Measurements from ENCODE around the gene RNF39.

The RNF39 gene

GRCh38 chr6:30092852-30093543 is 17.4 kb upstream of the RNF39 start:
- no peak overlapping the region for H3K9ac ChIP-seq (ENCODE audit: low read length)
- H3K36me3 ChIP-seq (ENCODE audit: control insufficient read depth, insufficient read depth, low read length, severe bottlenecking): no peaks in the 10 kb centered on the region
- H3K4me3 ChIP-seq (ENCODE audit: low read length): no peak overlapping the region
- peaks cover 11% of the 10 kb centered on the region for H3K27me3 ChIP-seq (replicated peaks; ENCODE audit: control insufficient read depth, insufficient read depth, low read length)
- no peaks in the 10 kb centered on the region for H3K9me3 ChIP-seq (ENCODE audit: control insufficient read depth, low read length)
- DNase-seq (ENCODE audit: low read depth): no peak
- peaks cover 35% of the 10 kb centered on the region for H3K4me1 ChIP-seq (ENCODE audit: control insufficient read depth, insufficient read depth, low read length)

GRCh38 chr6:30091577-30092381 is 16.2 kb upstream of the RNF39 start:
- H3K4me1 ChIP-seq (ENCODE audit: control insufficient read depth, insufficient read depth, low read length): peaks cover 35% of the 10 kb centered on the region
- peaks cover 12% of the 10 kb centered on the region for H3K27me3 ChIP-seq (replicated peaks; ENCODE audit: control insufficient read depth, insufficient read depth, low read length)
- peak overlapping the region; percentile 36 for H3K9ac ChIP-seq (ENCODE audit: low read length)
- H3K36me3 ChIP-seq (ENCODE audit: control insufficient read depth, insufficient read depth, low read length, severe bottlenecking): no peaks in the 10 kb centered on the region
- no peak overlapping the region for H3K4me3 ChIP-seq (ENCODE audit: low read length)
- peak; percentile 69 for DNase-seq (ENCODE audit: low read depth)
- H3K9me3 ChIP-seq (ENCODE audit: control insufficient read depth, low read length): no peaks in the 10 kb centered on the region

- Histone ChIP-seq H3K36me3 (ENCODE audit: control insufficient read depth, insufficient read depth, low read length, severe bottlenecking) (no peaks in the 10 kb centered on the region), H3K4me1 (ENCODE audit: control insufficient read depth, insufficient read depth, low read length) (peaks cover 18% of the 10 kb centered on the region), H3K9me3 (ENCODE audit: control insufficient read depth, low read length) (no peaks in the 10 kb centered on the region), H3K4me3 (ENCODE audit: low read length) (no peak overlapping the region), H3K27me3 (replicated peaks; ENCODE audit: control insufficient read depth, insufficient read depth, low read length) (peaks cover 12% of the 10 kb centered on the region), H3K9ac (ENCODE audit: low read length) (no peak overlapping the region)
- DNase-seq (ENCODE audit: low read depth): no peak
These were observed 12.3 kb upstream of the RNF39 start for GRCh38 chr6:30087876-30088275.

- peaks cover 67% of the 10 kb centered on the region for H3K27me3 ChIP-seq (replicated peaks; ENCODE audit: control insufficient read depth, insufficient read depth, low read length)
These were observed 1.6 kb upstream of the RNF39 start for GRCh38 chr6:30077218-30077617.

GRCh38 chr6:30075790-30076732 is 492 bp upstream of the RNF39 start:
- H3K4me1 ChIP-seq (ENCODE audit: control insufficient read depth, insufficient read depth, low read length): peaks cover 18% of the 10 kb centered on the region
- peaks cover 3% of the 10 kb centered on the region for H3K9me3 ChIP-seq (ENCODE audit: control insufficient read depth, low read length)
- peaks cover 75% of the 10 kb centered on the region for H3K27me3 ChIP-seq (replicated peaks; ENCODE audit: control insufficient read depth, insufficient read depth, low read length)
- H3K36me3 ChIP-seq (ENCODE audit: control insufficient read depth, insufficient read depth, low read length, severe bottlenecking): no peaks in the 10 kb centered on the region
- H3K9ac ChIP-seq (ENCODE audit: low read length): no peak overlapping the region
- DNase-seq (ENCODE audit: low read depth): peak; percentile 41
- peak overlapping the region; percentile 25 for H3K4me3 ChIP-seq (ENCODE audit: low read length)

More at GRCh38 chr6:30077218-30077617, 1.6 kb upstream of the RNF39 start:
- Histone ChIP-seq H3K4me3 (ENCODE audit: low read length) (no peak overlapping the region), H3K9ac (ENCODE audit: low read length) (no peak overlapping the region), H3K4me1 (ENCODE audit: control insufficient read depth, insufficient read depth, low read length) (peaks cover 15% of the 10 kb centered on the region), H3K9me3 (ENCODE audit: control insufficient read depth, low read length) (peaks cover 2% of the 10 kb centered on the region), H3K36me3 (ENCODE audit: control insufficient read depth, insufficient read depth, low read length, severe bottlenecking) (no peaks in the 10 kb centered on the region)
- no peak for DNase-seq (ENCODE audit: low read depth)

GRCh38 chr6:30074331-30075093 is 1.1 kb downstream of the RNF39 start:
- peak; percentile 40 for DNase-seq (ENCODE audit: low read depth)
- H3K36me3 ChIP-seq (ENCODE audit: control insufficient read depth, insufficient read depth, low read length, severe bottlenecking): peaks cover 6% of the 10 kb centered on the region
- peaks cover 3% of the 10 kb centered on the region for H3K9me3 ChIP-seq (ENCODE audit: control insufficient read depth, low read length)
- H3K4me3 ChIP-seq (ENCODE audit: low read length): no peak overlapping the region
- peaks cover 20% of the 10 kb centered on the region for H3K4me1 ChIP-seq (ENCODE audit: control insufficient read depth, insufficient read depth, low read length)
- no peak overlapping the region for H3K9ac ChIP-seq (ENCODE audit: low read length)
- peaks cover 67% of the 10 kb centered on the region for H3K27me3 ChIP-seq (replicated peaks; ENCODE audit: control insufficient read depth, insufficient read depth, low read length)

- H3K36me3 ChIP-seq (ENCODE audit: control insufficient read depth, insufficient read depth, low read length, severe bottlenecking): peaks cover 10% of the 10 kb centered on the region
- H3K4me3 ChIP-seq (ENCODE audit: low read length): no peak overlapping the region
- DNase-seq (ENCODE audit: low read depth): no peak
- H3K27me3 ChIP-seq (replicated peaks; ENCODE audit: control insufficient read depth, insufficient read depth, low read length): peaks cover 59% of the 10 kb centered on the region
- peaks cover 3% of the 10 kb centered on the region for H3K9me3 ChIP-seq (ENCODE audit: control insufficient read depth, low read length)
- H3K9ac ChIP-seq (ENCODE audit: low read length): no peak overlapping the region
- peaks cover 20% of the 10 kb centered on the region for H3K4me1 ChIP-seq (ENCODE audit: control insufficient read depth, insufficient read depth, low read length)
These were observed 1.9 kb downstream of the RNF39 start for GRCh38 chr6:30073489-30074235.

- no peak for DNase-seq (ENCODE audit: low read depth)
- peaks cover 28% of the 10 kb centered on the region for H3K4me1 ChIP-seq (ENCODE audit: control insufficient read depth, insufficient read depth, low read length)
- H3K9ac ChIP-seq (ENCODE audit: low read length): no peak overlapping the region
- H3K4me3 ChIP-seq (ENCODE audit: low read length): peak overlapping the region; percentile 58
- peaks cover 10% of the 10 kb centered on the region for H3K36me3 ChIP-seq (ENCODE audit: control insufficient read depth, insufficient read depth, low read length, severe bottlenecking)
- peaks cover 46% of the 10 kb centered on the region for H3K27me3 ChIP-seq (replicated peaks; ENCODE audit: control insufficient read depth, insufficient read depth, low read length)
- H3K9me3 ChIP-seq (ENCODE audit: control insufficient read depth, low read length): peaks cover 3% of the 10 kb centered on the region
These were observed 3.7 kb downstream of the RNF39 start for GRCh38 chr6:30071858-30072257.

GRCh38 chr6:30071081-30071818 is 4.3 kb downstream of the RNF39 start:
- H3K27me3 ChIP-seq (replicated peaks; ENCODE audit: control insufficient read depth, insufficient read depth, low read length): peaks cover 42% of the 10 kb centered on the region
- peaks cover 29% of the 10 kb centered on the region for H3K4me1 ChIP-seq (ENCODE audit: control insufficient read depth, insufficient read depth, low read length)
- H3K36me3 ChIP-seq (ENCODE audit: control insufficient read depth, insufficient read depth, low read length, severe bottlenecking): peaks cover 10% of the 10 kb centered on the region
- H3K9me3 ChIP-seq (ENCODE audit: control insufficient read depth, low read length): peaks cover 3% of the 10 kb centered on the region
- H3K4me3 ChIP-seq (ENCODE audit: low read length): peak overlapping the region; percentile 58
- DNase-seq (ENCODE audit: low read depth): no peak
- H3K9ac ChIP-seq (ENCODE audit: low read length): peak overlapping the region; percentile 35

Measured in adipocyte (in vitro differentiated cells).